Adrenal gland (tissue), 12 donors: ENCODE results near the gene ME2. TPM values are rescaled to one million over a fixed set of nuclear protein-coding genes. Genes with fewer than 3 reads are reported as not detected.
"Not testable (repeated sequence)": the region's sequence is repeated elsewhere in the genome, so short reads cannot be mapped to it uniquely, and the experiment has no call there.

Experiments used
- DNase-seq, 7 donors: peaks; one replicate each; pipeline ENCODE4 v3.0.0-alpha.2; 2019 to 2020
- H3K27ac ChIP-seq, 5 donors: fragments of 200-600 bp; sonication (generic) in 4 of 5; 1 replicate in 3 of 5; 2 replicates in 2 of 5; pipeline versions ENCODE4 v1.5.1 to v1.8.0; 2016 to 2020; ENCODE audit warnings: mild to moderate bottlenecking in 1 of 5
- H3K27me3 ChIP-seq: fragments of 200-600 bp; 2 replicates; pipeline ENCODE4 v1.8.0; 2021
- H3K36me3 ChIP-seq, 2 donors: fragments of 200-600 bp; replicated peaks in 1 of 2; 1 replicate in 1 of 2; 2 replicates in 1 of 2; pipeline versions ENCODE4 v1.5.1 to v1.8.0; 2018 to 2022
- H3K4me1 ChIP-seq, 2 donors: fragments of 200-600 bp; replicated peaks in 1 of 2; 1 replicate in 1 of 2; 2 replicates in 1 of 2; pipeline versions ENCODE4 v1.5.1 to v1.8.0; 2018 to 2021
- H3K4me3 ChIP-seq, 4 donors: fragments of 200-600 bp; sonication (generic) in 3 of 4; one replicate each; pipeline ENCODE4 v1.5.1; 2016 to 2018
- H3K9me3 ChIP-seq, 3 donors: fragments of 200-600 bp; sonication (generic) in 1 of 3; replicated peaks in 1 of 3; 1 replicate in 2 of 3; 2 replicates in 1 of 3; pipeline versions ENCODE4 v1.5.1 to v1.8.0; 2016 to 2021
- CTCF ChIP-seq, 6 experiments: fragments of 450-650 bp in 4 of 6; fragments of 200-600 bp in 2 of 6; sonication (generic) in 1 of 6; IDR thresholded peaks; 1 replicate in 5 of 6; 2 replicates in 1 of 6; pipeline versions ENCODE4 v1.5.1 to v1.8.0; 2016 to 2021; ENCODE audit warnings: antibody characterized with exemption in 6 of 6, mild to moderate bottlenecking in 2 of 6, moderate library complexity in 1 of 6
- POLR2A ChIP-seq, 2 donors: fragments of 450-650 bp; IDR thresholded peaks; one replicate each; pipeline ENCODE4 v1.6.1; 2017; ENCODE audit warnings: antibody characterized with exemption in 2 of 2, mild to moderate bottlenecking in 2 of 2, moderate library complexity in 1 of 2
- WGBS, 4 donors: extraction: QIAGEN DNeasy Blood & Tissue Kit in 2 of 4; methylation state at CpG; one replicate each; pipeline versions ENCODE4 v1.1.5 to v1.1.7; 2013 to 2017; 5-methylcytosine and 5-hydroxymethylcytosine counted together
- intact Hi-C, 2 donors: fragments of 100-400 bp; cut with DNase I; formaldehyde crosslinking; loops; one replicate each; pipeline versions ENCODE4 v1.14.1 to v1.15.0; 2022 to 2023
- polyA plus RNA-seq, 3 donors: library from polyadenylated mRNA; stranded (reverse); fragments of 200-250 nt in 2 of 3; fragments of 350-450 nt in 1 of 3; fragmentation: Illumina TruSeq in 1 of 3; extraction: RNeasy Lipid Tissue Mini Kit (QIAGEN cat#74804) in 1 of 3; gene quantifications; one replicate each; pipeline ENCODE4 v1.2.3, GENCODE V29; 2013 to 2014
- total RNA-seq, 9 donors: library from RNA; depleted of rRNA in 4 of 9; stranded (reverse); fragments of >200 nt in 4 of 9; fragments of 120-200 nt in 1 of 9; fragmentation: NEBNext Ultra II Directional in 1 of 9; extraction: Animal tissue kit (Norgen Biotek cat#: 25700) in 1 of 9; gene quantifications; one replicate each; pipeline versions ENCODE4 v1.1.0 to v1.2.4, GENCODE V29; 2013 to 2023
- donor health status: healthy with polysubstance abuse.
- donor health status: Bipolar disorder and iron deficiency.
- donor health status: DM: yes; HTN: yes; CAD: no.
- donor health status: DM: no; HTN: no; CAD: no.
- donor health status: DM: no; HTN: no; CAD: no.
- donor health status: DM: yes; HTN: yes; CAD: no.

Gene ME2
- total and polyA plus RNA-seq, 12 donors, result 17.9 to 133 (median 60.4) TPM

GRCh38 chr18:50875966-50876536 lies 2.9 kb upstream of the ME2 start:
- Histone ChIP-seq H3K27me3 (no peaks in the 10 kb centered on the region), H3K36me3 (no peaks in the 10 kb centered on the region), H3K4me1 (peaks cover 7 to 9% of the 10 kb centered on the region in 2 donors), H3K4me3 (no peak overlapping the region), H3K9me3 (no peaks in the 10 kb centered on the region), H3K27ac (no peak overlapping the region)
- intact Hi-C loops, result no loop called here
- TF ChIP-seq CTCF (IDR thresholded peaks at IDR 0.05), result no peak
- no peak for TF ChIP-seq POLR2A (IDR thresholded peaks at IDR 0.05)
- DNase-seq, result no peak
- WGBS, 4 donors, result 78 to 85% (median 83%) methylated on average over 3 of the region's 3 CpGs

GRCh38 chr18:50877545-50878265 lies 1.2 kb upstream of the ME2 start:
- Histone ChIP-seq H3K27ac (peak overlapping the region in 4 of 5 donors; percentile 93 to 98 (median 96)), H3K9me3 (no peaks in the 10 kb centered on the region), H3K4me3 (peak overlapping the region in 1 of 4 donors; percentile 88), H3K27me3 (no peaks in the 10 kb centered on the region), H3K36me3 (no peaks in the 10 kb centered on the region), H3K4me1 (peaks cover 7 to 9% of the 10 kb centered on the region in 2 donors)
- intact Hi-C loops, result no loop called here
- TF ChIP-seq POLR2A (IDR thresholded peaks at IDR 0.05), result no peak
- TF ChIP-seq CTCF (IDR thresholded peaks at IDR 0.05), result no peak
- WGBS, 4 donors, result 78 to 81% (median 80%) methylated on average over 8 of the region's 8 CpGs
- DNase-seq, result no peak

- Histone ChIP-seq H3K4me3 (peak overlapping the region; percentile 6 to 92 (median 70)), H3K9me3 (no peaks in the 10 kb centered on the region), H3K4me1 (peaks cover 7 to 9% of the 10 kb centered on the region in 2 donors), H3K36me3 (no peaks in the 10 kb centered on the region), H3K27ac (peak overlapping the region; percentile 77 to 98 (median 96)), H3K27me3 (no peaks in the 10 kb centered on the region)
- peak in 6 of 7 donors; percentile 45 to 68 (median 48) for DNase-seq
- 0 to 1% (median 1%) methylated on average over 14 to 61 of the region's 61 CpGs for WGBS, 4 donors
- TF ChIP-seq POLR2A (IDR thresholded peaks at IDR 0.05), result no peak
- TF ChIP-seq CTCF (IDR thresholded peaks at IDR 0.05), result no peak
- intact Hi-C loops, result no loop called here
Measured at GRCh38 chr18:50879302-50880118, 592 bp downstream of the ME2 start.

- H3K27ac ChIP-seq, result peak overlapping the region in 2 of 5 donors; percentile 93 to 96
- H3K4me1 ChIP-seq, result peaks cover 7 to 9% of the 10 kb centered on the region in 2 donors
- no peak for DNase-seq
- H3K27me3 ChIP-seq, result no peaks in the 10 kb centered on the region
- H3K9me3 ChIP-seq, result no peaks in the 10 kb centered on the region
- no peaks in the 10 kb centered on the region for H3K36me3 ChIP-seq
- peak overlapping the region in 2 of 4 donors; percentile 88 to 92 for H3K4me3 ChIP-seq
- intact Hi-C loops, result no loop called here
- WGBS, 4 donors, result 31 to 41% (median 36%) methylated on average over 6 of the region's 6 CpGs
- TF ChIP-seq POLR2A (IDR thresholded peaks at IDR 0.05) (no peak), CTCF (IDR thresholded peaks at IDR 0.05) (no peak)
Measured at GRCh38 chr18:50880119-50880465, 1.2 kb downstream of the ME2 start.

- H3K36me3 ChIP-seq, DNase-seq, H3K9me3 ChIP-seq, H3K27me3 ChIP-seq, H3K27ac ChIP-seq, H3K4me1 ChIP-seq, H3K4me3 ChIP-seq, intact Hi-C loops: not testable (repeated sequence)
- 90 to 92% (median 91%) methylated on average over 9 of the region's 9 CpGs for WGBS, 4 donors
Measured at GRCh38 chr18:50880944-50881343, 2.0 kb downstream of the ME2 start.
